ENCODE measurements around the gene PTH1R. TPM values are rescaled to one million over a fixed set of nuclear protein-coding genes. Genes with fewer than 3 reads are reported as not detected.

Gene PTH1R
- total RNA-seq, 1 experiment from 2014 or later = not detected

GRCh38 chr3:46871222-46871621 lies 6.3 kb upstream of the PTH1R start:
- H3K4me1 ChIP-seq (ENCODE audit: control insufficient read depth, insufficient read depth, low read length) = no peaks in the 10 kb centered on the region
- H3K4me3 ChIP-seq (ENCODE audit: low read depth in 2 of 2, low read length in 2 of 2) = no peak overlapping the region
- intact Hi-C loops (cut with micrococcal nuclease; ENCODE audit: unreplicated experiment) (no loop called here), in situ Hi-C loops (cut with HindIII; ENCODE audit: low pct_unique_long_range_greater_than_20kb, low sequenced_read_pairs) (no loop called here)
- H3K36me3 ChIP-seq (ENCODE audit: control insufficient read depth, insufficient read depth, low read length) = no peaks in the 10 kb centered on the region
- H3K27me3 ChIP-seq (ENCODE audit: control insufficient read depth, insufficient read depth, low read length) = no peaks in the 10 kb centered on the region
- TF ChIP-seq, protein P1, sequence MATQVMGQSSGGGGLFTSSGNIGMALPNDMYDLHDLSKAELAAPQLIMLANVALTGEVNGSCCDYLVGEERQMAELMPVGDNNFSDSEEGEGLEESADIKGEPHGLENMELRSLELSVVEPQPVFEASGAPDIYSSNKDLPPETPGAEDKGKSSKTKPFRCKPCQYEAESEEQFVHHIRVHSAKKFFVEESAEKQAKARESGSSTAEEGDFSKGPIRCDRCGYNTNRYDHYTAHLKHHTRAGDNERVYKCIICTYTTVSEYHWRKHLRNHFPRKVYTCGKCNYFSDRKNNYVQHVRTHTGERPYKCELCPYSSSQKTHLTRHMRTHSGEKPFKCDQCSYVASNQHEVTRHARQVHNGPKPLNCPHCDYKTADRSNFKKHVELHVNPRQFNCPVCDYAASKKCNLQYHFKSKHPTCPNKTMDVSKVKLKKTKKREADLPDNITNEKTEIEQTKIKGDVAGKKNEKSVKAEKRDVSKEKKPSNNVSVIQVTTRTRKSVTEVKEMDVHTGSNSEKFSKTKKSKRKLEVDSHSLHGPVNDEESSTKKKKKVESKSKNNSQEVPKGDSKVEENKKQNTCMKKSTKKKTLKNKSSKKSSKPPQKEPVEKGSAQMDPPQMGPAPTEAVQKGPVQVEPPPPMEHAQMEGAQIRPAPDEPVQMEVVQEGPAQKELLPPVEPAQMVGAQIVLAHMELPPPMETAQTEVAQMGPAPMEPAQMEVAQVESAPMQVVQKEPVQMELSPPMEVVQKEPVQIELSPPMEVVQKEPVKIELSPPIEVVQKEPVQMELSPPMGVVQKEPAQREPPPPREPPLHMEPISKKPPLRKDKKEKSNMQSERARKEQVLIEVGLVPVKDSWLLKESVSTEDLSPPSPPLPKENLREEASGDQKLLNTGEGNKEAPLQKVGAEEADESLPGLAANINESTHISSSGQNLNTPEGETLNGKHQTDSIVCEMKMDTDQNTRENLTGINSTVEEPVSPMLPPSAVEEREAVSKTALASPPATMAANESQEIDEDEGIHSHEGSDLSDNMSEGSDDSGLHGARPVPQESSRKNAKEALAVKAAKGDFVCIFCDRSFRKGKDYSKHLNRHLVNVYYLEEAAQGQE (IDR thresholded peaks at IDR 0.05; ENCODE audit: insufficient read depth in 1 of 2, low read depth in 2 of 2, low read length in 1 of 2) = no peak
- TF ChIP-seq TCF7L2 (IDR thresholded peaks at IDR 0.05; ENCODE audit: low read depth, low read length) (no peak), POLR2AphosphoS5 (IDR thresholded peaks at IDR 0.05; ENCODE audit: low read depth, low read length) (no peak), CTCF (IDR thresholded peaks at IDR 0.05) (no peak), SIN3A (IDR thresholded peaks at IDR 0.05; ENCODE audit: borderline replicate concordance, insufficient read depth, low read depth, low read length) (no peak)
- DNase-seq (ENCODE audit: low read depth, low spot score) (no peak), ATAC-seq (no peak)
- CTCF ChIA-PET = no interaction called here
- BruUV-seq (replicated peaks) = no TSS peak
- H3K9me3 ChIP-seq (ENCODE audit: control insufficient read depth, insufficient read depth, low read depth, low read length) = no peaks in the 10 kb centered on the region
- POLR2A ChIA-PET = no interaction called here
- no peak overlapping the region for H3K27ac ChIP-seq (ENCODE audit: low read length)

- ATAC-seq = no peak
- Histone ChIP-seq H3K4me1 (ENCODE audit: control insufficient read depth, insufficient read depth, low read length) (no peaks in the 10 kb centered on the region), H3K9me3 (ENCODE audit: control insufficient read depth, insufficient read depth, low read depth, low read length) (no peaks in the 10 kb centered on the region), H3K27me3 (ENCODE audit: control insufficient read depth, insufficient read depth, low read length) (no peaks in the 10 kb centered on the region), H3K36me3 (ENCODE audit: control insufficient read depth, insufficient read depth, low read length) (no peaks in the 10 kb centered on the region), H3K4me3 (ENCODE audit: low read depth in 2 of 2, low read length in 2 of 2) (no peak overlapping the region), H3K27ac (ENCODE audit: low read length) (no peak overlapping the region)
- intact Hi-C loops (cut with micrococcal nuclease; ENCODE audit: unreplicated experiment) = no loop called here
- ChIA-PET CTCF (no interaction called here), POLR2A (no interaction called here)
- DNase-seq (ENCODE audit: low read depth, low spot score) = no peak
- BruUV-seq (replicated peaks) = no TSS peak
- TF ChIP-seq, protein P1 (IDR thresholded peaks at IDR 0.05; ENCODE audit: insufficient read depth in 1 of 2, low read depth in 2 of 2, low read length in 1 of 2) = no peak
- in situ Hi-C loops (cut with HindIII; ENCODE audit: low pct_unique_long_range_greater_than_20kb, low sequenced_read_pairs) = no loop called here
Observed at GRCh38 chr3:46873521-46873920, 4.0 kb upstream of the PTH1R start.

Measured in Panc1 (cell line).